Measurements from ENCODE around the gene RSF1.

- TF ChIP-seq POLR2A (IDR thresholded peaks at IDR 0.05; ENCODE audit: low read length) (no peak), GATA1 (IDR thresholded peaks at IDR 0.05; ENCODE audit: low read depth, low read length) (no peak)
These were observed 190.3 kb downstream of the RSF1 start for GRCh38 chr11:77630157-77630710.

All from erythroblast (primary cell).